Measurements from ENCODE around the gene MDFIC. TPM values are rescaled to one million over a fixed set of nuclear protein-coding genes. Genes with fewer than 3 reads are reported as not detected.

MDFIC gene
- total and polyA plus RNA-seq, 2 experiments from 2014 or later, result 10.6 to 18.5 TPM

DNA sequence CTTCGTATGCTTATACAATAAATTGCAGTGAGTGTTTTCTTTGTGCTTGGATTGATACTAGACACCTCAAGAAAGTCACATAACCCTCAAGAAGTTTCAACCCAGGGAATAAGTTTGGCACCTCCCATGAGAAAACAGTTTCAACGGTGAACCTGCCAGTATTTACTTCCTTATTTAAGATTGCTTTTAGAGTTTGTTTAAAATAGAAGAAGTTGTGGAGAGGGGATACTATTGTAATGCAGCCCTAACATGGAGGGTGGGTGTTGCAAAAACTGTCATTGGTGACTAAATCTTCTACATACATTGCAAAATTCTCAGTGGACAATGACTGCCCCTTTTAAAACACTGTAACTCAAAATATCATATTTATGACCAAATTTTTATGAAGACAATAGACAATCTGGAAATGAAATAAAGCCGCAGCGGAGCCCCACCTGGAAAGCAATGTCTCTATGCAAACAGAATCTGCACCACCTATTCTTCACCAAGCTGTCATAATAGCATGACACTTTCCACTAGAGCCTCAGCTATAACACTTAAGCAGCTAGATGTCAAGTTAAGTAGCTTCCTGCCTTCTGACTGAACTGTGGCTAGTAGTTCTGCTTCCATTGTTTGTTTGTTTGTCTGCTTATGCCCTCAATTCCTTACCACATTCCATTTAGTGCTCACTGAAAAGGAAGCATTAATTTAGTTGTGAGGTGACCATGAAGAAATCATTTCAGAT, 98.2 kb downstream of the MDFIC start:
- no peaks in the 10 kb centered on the region for H3K9me2 ChIP-seq (replicated peaks; ENCODE audit: insufficient read depth)
- no peaks in the 10 kb centered on the region for H3K79me2 ChIP-seq
- no peaks in the 10 kb centered on the region for H3K4me1 ChIP-seq (ENCODE audit: insufficient read depth)
- no peak for TF ChIP-seq EZH2phosphoT487 (IDR thresholded peaks at IDR 0.05; ENCODE audit: low read depth, severe bottlenecking, unreplicated experiment)
- TF ChIP-seq, protein P1, sequence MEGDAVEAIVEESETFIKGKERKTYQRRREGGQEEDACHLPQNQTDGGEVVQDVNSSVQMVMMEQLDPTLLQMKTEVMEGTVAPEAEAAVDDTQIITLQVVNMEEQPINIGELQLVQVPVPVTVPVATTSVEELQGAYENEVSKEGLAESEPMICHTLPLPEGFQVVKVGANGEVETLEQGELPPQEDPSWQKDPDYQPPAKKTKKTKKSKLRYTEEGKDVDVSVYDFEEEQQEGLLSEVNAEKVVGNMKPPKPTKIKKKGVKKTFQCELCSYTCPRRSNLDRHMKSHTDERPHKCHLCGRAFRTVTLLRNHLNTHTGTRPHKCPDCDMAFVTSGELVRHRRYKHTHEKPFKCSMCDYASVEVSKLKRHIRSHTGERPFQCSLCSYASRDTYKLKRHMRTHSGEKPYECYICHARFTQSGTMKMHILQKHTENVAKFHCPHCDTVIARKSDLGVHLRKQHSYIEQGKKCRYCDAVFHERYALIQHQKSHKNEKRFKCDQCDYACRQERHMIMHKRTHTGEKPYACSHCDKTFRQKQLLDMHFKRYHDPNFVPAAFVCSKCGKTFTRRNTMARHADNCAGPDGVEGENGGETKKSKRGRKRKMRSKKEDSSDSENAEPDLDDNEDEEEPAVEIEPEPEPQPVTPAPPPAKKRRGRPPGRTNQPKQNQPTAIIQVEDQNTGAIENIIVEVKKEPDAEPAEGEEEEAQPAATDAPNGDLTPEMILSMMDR (IDR thresholded peaks at IDR 0.05; ENCODE audit: poor library complexity), result no peak
- H4K20me1 ChIP-seq (ENCODE audit: insufficient read depth, poor library complexity, severe bottlenecking), result no peaks in the 10 kb centered on the region
- H3K4me3 ChIP-seq, result no peak overlapping the region
- no peaks in the 10 kb centered on the region for H3K27me3 ChIP-seq
- DNase-seq (ENCODE audit: low spot score), result no peak
- no peak overlapping the region for H3K4me2 ChIP-seq
- H3K9me3 ChIP-seq (ENCODE audit: low read depth), result no peaks in the 10 kb centered on the region
- no peak overlapping the region for H3K27ac ChIP-seq
- 91% methylated on average over 4 of the region's 4 CpGs for WGBS (ENCODE audit: low lambda C conversion rate, missing lambda C conversion rate)
- H3K36me3 ChIP-seq (replicated peaks; ENCODE audit: insufficient read depth, low read depth), result no peaks in the 10 kb centered on the region
- H2AFZ ChIP-seq, result no peak overlapping the region

DNA sequence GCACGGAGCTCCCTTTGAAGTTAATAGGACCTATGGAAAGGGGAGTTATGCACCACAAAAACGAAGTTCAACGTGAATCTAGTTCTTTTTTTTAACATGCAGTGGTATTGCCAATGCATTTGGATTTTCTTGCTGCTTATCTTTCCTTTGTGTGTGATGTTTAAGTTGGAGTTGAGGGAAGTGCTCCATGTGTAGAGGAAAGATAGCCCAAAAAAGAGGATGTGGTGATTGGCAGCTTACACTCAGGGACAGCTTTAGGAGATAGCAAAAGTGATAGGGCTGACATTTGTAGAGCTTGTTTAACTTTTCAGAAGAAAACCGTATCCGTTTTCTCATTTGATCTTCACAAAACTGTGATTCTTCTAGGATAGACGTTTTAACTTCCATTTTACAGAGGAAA, 101.3 kb downstream of the MDFIC start:
- H3K36me3 ChIP-seq (replicated peaks; ENCODE audit: insufficient read depth, low read depth), result no peaks in the 10 kb centered on the region
- H3K4me2 ChIP-seq, result no peak overlapping the region
- H3K79me2 ChIP-seq, result no peaks in the 10 kb centered on the region
- no peaks in the 10 kb centered on the region for H3K9me3 ChIP-seq (ENCODE audit: low read depth)
- no peak overlapping the region for H2AFZ ChIP-seq
- no peak for DNase-seq (ENCODE audit: low spot score)
- no peaks in the 10 kb centered on the region for H3K27me3 ChIP-seq
- no peak overlapping the region for H3K4me3 ChIP-seq
- WGBS (ENCODE audit: low lambda C conversion rate, missing lambda C conversion rate), result 73% methylated on average over 6 of the region's 6 CpGs
- TF ChIP-seq EZH2phosphoT487 (IDR thresholded peaks at IDR 0.05; ENCODE audit: low read depth, severe bottlenecking, unreplicated experiment), result no peak
- TF ChIP-seq, protein P1 (IDR thresholded peaks at IDR 0.05; ENCODE audit: poor library complexity), result no peak
- TF ChIP-seq EZH2 (IDR thresholded peaks at IDR 0.05; ENCODE audit: borderline replicate concordance), result no peak
- H3K27ac ChIP-seq, result no peak overlapping the region
- no peaks in the 10 kb centered on the region for H3K4me1 ChIP-seq (ENCODE audit: insufficient read depth)
- H3K9me2 ChIP-seq (replicated peaks; ENCODE audit: insufficient read depth), result no peaks in the 10 kb centered on the region
- no peaks in the 10 kb centered on the region for H4K20me1 ChIP-seq (ENCODE audit: insufficient read depth, poor library complexity, severe bottlenecking)

DNA sequence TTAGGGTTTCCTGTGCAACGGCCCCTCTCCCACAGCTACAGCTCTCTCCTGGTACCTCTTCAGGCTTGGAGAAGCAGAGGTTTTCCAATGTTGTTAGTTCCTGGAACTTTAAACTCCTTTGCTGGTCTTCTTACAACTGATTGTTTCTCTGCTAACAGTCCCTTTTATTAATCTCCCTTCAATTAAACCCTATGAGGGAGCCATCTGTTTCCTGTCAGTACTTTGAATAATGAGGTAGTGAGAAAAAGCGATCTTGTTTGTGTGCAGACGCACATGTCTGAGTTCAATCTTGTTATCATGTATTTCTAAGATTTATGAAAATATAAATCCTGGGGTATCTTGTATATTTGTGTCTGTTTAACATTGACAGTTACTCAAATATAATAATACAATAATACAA, 102.4 kb downstream of the MDFIC start:
- 71% methylated on average over 3 of the region's 3 CpGs for WGBS (ENCODE audit: low lambda C conversion rate, missing lambda C conversion rate)
- Histone ChIP-seq H3K36me3 (replicated peaks; ENCODE audit: insufficient read depth, low read depth) (no peaks in the 10 kb centered on the region), H3K9me2 (replicated peaks; ENCODE audit: insufficient read depth) (no peaks in the 10 kb centered on the region), H3K4me3 (no peak overlapping the region), H3K9me3 (ENCODE audit: low read depth) (no peaks in the 10 kb centered on the region), H3K4me1 (ENCODE audit: insufficient read depth) (no peaks in the 10 kb centered on the region), H3K4me2 (no peak overlapping the region), H2AFZ (no peak overlapping the region), H3K79me2 (no peaks in the 10 kb centered on the region), H4K20me1 (ENCODE audit: insufficient read depth, poor library complexity, severe bottlenecking) (no peaks in the 10 kb centered on the region), H3K27ac (no peak overlapping the region), H3K27me3 (no peaks in the 10 kb centered on the region)
- no peak for TF ChIP-seq EZH2phosphoT487 (IDR thresholded peaks at IDR 0.05; ENCODE audit: low read depth, severe bottlenecking, unreplicated experiment)
- TF ChIP-seq, protein P1 (IDR thresholded peaks at IDR 0.05; ENCODE audit: poor library complexity), result no peak
- TF ChIP-seq EZH2 (IDR thresholded peaks at IDR 0.05; ENCODE audit: borderline replicate concordance), result no peak
- DNase-seq (ENCODE audit: low spot score), result no peak

Measured in hepatocyte (in vitro differentiated cells).